HepG2 (cell line): ENCODE measurements around the gene NINJ2. TPM values are rescaled to one million over a fixed set of nuclear protein-coding genes. Genes with fewer than 3 reads are reported as not detected.
A peak's percentile ranks its signal among the peaks of the same experiment; 100 is the strongest.

Experiments
- GPN1 ChIP-seq: sonication (generic); formaldehyde crosslinking; IDR thresholded peaks from 2 replicates; pipeline ENCODE4 v1.5.1; 2020; ENCODE audit warnings: missing genetic modification reagents, borderline replicate concordance
- KDM1A ChIP-seq: IDR thresholded peaks from 2 replicates; pipeline ENCODE4 v1.6.1; 2016; ENCODE audit warnings: missing compliant biosample characterization
- KDM5A ChIP-seq: fragments of 200-600 bp; sonication (generic); IDR thresholded peaks from 2 replicates; pipeline ENCODE4 v1.7.0; 2018; ENCODE audit warnings: antibody characterized with exemption, mild to moderate bottlenecking, low read length, borderline replicate concordance
- MED1 ChIP-seq: sonication (generic); formaldehyde crosslinking; IDR thresholded peaks from 2 replicates; pipeline ENCODE4 v1.4.0; 2020; ENCODE audit warnings: missing genetic modification reagents
- PHB2 ChIP-seq: fragments of 450-650 bp; IDR thresholded peaks from 2 replicates; pipeline ENCODE4 v1.6.1; 2018; ENCODE audit not compliant: partially characterized antibody
- RCOR2 ChIP-seq: IDR thresholded peaks from 2 replicates; pipeline ENCODE4 v1.6.1; 2016; ENCODE audit warnings: missing biosample characterization, missing genetic modification reagents
- SAFB2 ChIP-seq: sonication (generic); formaldehyde crosslinking; IDR thresholded peaks from 2 replicates; pipeline ENCODE4 v1.5.1; 2020; ENCODE audit warnings: missing genetic modification reagents, low read depth, mild to moderate bottlenecking, borderline replicate concordance
- SALL1 ChIP-seq: sonication (generic); formaldehyde crosslinking; IDR thresholded peaks from 2 replicates; pipeline ENCODE4 v1.8.0; 2022; ENCODE audit warnings: mild to moderate bottlenecking, missing genetic modification reagents
- SETDB1 ChIP-seq: sonication (generic); formaldehyde crosslinking; IDR thresholded peaks from 2 replicates; pipeline ENCODE4 v1.5.1; 2020; ENCODE audit warnings: missing genetic modification reagents, mild to moderate bottlenecking, borderline replicate concordance
- SOX13 ChIP-seq, 3 experiments: fragments of 450-650 bp in 1 of 3; sonication (generic) in 1 of 3; formaldehyde crosslinking in 1 of 3; IDR thresholded peaks in 2 of 3; conservative IDR thresholded peaks in 1 of 3; 2 replicates each; pipeline versions ENCODE4 v1.5.0 to v1.6.1; 2016 to 2020; ENCODE audit warnings: antibody characterized with exemption in 1 of 3, mild to moderate bottlenecking in 1 of 3, missing compliant biosample characterization in 1 of 3, missing genetic modification reagents in 1 of 3, moderate library complexity in 1 of 3
- ZBTB8A ChIP-seq: sonication (generic); formaldehyde crosslinking; IDR thresholded peaks from 2 replicates; pipeline ENCODE4 v1.4.0; 2020; ENCODE audit warnings: mild to moderate bottlenecking, low read depth, missing genetic modification reagents, borderline replicate concordance
- ZC3H4 ChIP-seq: sonication (generic); formaldehyde crosslinking; IDR thresholded peaks from 2 replicates; pipeline ENCODE4 v1.4.0; 2020; ENCODE audit warnings: missing genetic modification reagents, borderline replicate concordance
- ZFP90 ChIP-seq: sonication (generic); formaldehyde crosslinking; IDR thresholded peaks from 2 replicates; pipeline ENCODE4 v1.8.0; 2022; ENCODE audit warnings: missing genetic modification reagents, mild to moderate bottlenecking, inconsistent platforms, borderline replicate concordance
- ZNF557 ChIP-seq: sonication (generic); formaldehyde crosslinking; IDR thresholded peaks from 2 replicates; pipeline ENCODE4 v1.4.0; 2020; ENCODE audit warnings: missing genetic modification reagents
- ZNF564 ChIP-seq: sonication (generic); formaldehyde crosslinking; IDR thresholded peaks from 2 replicates; pipeline ENCODE4 v1.8.1; 2023; ENCODE audit warnings: mild to moderate bottlenecking, missing genetic modification reagents
- ZNF761 ChIP-seq: sonication (generic); formaldehyde crosslinking; conservative IDR thresholded peaks from 2 replicates; pipeline ENCODE4 v1.4.0; 2020; ENCODE audit warnings: mild to moderate bottlenecking, missing genetic modification reagents
- ZNF782 ChIP-seq: sonication (generic); formaldehyde crosslinking; IDR thresholded peaks from 2 replicates; pipeline ENCODE4 v1.4.0; 2020; ENCODE audit warnings: missing genetic modification reagents, mild to moderate bottlenecking, borderline replicate concordance
- ZNF83 ChIP-seq: sonication (generic); formaldehyde crosslinking; IDR thresholded peaks from 2 replicates; pipeline ENCODE4 v1.4.0; 2020; ENCODE audit warnings: missing genetic modification reagents, mild to moderate bottlenecking, borderline replicate concordance
- polyA plus RNA-seq, 8 experiments: library from polyadenylated mRNA; depleted of rRNA in 3 of 8; stranded (reverse) in 7 of 8; unstranded in 1 of 8; fragments of >200 nt; fragmentation: Illumina TruSeq in 4 of 8; extraction: Trizol in 4 of 8; gene quantifications; 2 replicates each; pipeline versions ENCODE4 v1.2.1 to v1.2.3, GENCODE V29; 2011 to 2016; ENCODE audit warnings: low read depth in 4 of 8, missing spikeins in 1 of 8, mixed read lengths in 1 of 8; ENCODE audit not compliant: insufficient read depth in 1 of 8
- total RNA-seq, 5 experiments: library from RNA; depleted of rRNA; stranded (reverse); fragments of >200 nt; fragmentation: Illumina TruSeq; extraction: Trizol; gene quantifications; 2 replicates each; pipeline ENCODE4 v1.2.3, GENCODE V29; 2016; ENCODE audit warnings: low read depth in 1 of 5
- TF ChIP-seq, protein P1 (sequence below): sonication (generic); formaldehyde crosslinking; IDR thresholded peaks from 2 replicates; pipeline ENCODE4 v1.8.0; 2022; ENCODE audit warnings: mild to moderate bottlenecking, missing genetic modification reagents
- TF ChIP-seq, protein P2 (sequence below): sonication (generic); formaldehyde crosslinking; IDR thresholded peaks from 2 replicates; pipeline ENCODE4 v1.4.0; 2020; ENCODE audit warnings: missing genetic modification reagents
- TF ChIP-seq, protein P3 (sequence below): IDR thresholded peaks from 2 replicates; pipeline ENCODE4 v1.6.1; 2016; ENCODE audit warnings: missing compliant biosample characterization, missing genetic modification reagents, borderline replicate concordance
- TF ChIP-seq, protein P4 (sequence below): IDR thresholded peaks from 2 replicates; pipeline ENCODE4 v1.6.1; 2012; ENCODE audit warnings: inconsistent platforms

NINJ2 gene
- total and polyA plus RNA-seq, 2 of the 13 experiments (the other 11 are each of a cell fraction or from before 2014, with no cell fraction given): 0.62 to 3.8 TPM

DNA sequence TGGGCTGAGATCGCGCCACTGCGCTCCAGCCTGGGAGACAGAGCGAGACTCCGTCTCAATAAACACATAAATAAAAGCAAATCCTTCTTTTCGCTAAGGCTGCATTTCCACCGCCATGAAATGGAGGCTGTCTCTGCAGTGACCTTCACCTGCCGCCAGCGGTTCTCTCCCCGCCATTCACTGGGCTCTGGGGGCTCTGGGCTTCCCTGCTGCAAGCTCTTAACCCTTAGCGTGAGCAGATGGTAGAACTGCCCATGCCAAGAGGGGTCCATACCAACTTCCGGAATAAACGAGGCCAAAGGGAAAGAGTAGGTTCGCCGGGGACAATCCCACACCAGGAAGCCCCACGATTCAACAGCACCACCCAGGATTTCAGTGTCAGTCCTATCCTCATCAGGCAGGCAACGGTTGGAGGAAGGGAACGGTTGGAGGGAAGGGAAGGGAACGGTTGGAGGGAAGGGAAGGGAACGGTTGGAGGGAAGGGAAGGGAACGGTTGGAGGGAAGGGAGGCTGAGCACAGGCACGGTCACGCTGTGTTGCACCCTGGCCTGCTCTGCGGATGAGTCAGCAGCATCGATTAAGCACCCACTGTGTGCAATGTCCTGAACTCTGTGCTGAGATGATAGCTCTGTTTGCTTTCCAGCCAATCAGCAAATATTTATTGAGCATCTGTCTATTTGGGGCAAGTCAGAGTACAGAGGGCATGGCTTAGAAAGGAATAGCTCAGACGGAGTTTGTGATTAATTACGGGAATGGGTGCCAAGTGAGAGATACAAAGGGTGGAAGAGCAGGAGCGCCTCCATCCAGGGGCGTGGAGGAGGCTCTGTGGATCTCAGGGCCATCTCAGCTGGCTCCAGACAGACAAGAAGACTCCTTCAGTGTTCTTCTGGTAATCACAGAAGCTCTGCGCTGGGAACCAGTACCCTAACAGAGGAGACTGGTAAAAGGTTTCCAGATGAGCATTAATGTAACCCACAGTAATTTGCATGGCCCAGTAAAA is 77.9 kb downstream of the NINJ2 start (continued):
- peak; percentile 99 for TF ChIP-seq MED1 (CRISPR knock-in tag)
- TF ChIP-seq GPN1 (CRISPR knock-in tag): no peak
- peak; percentile 75; the same call in 1 of the 2 replicates for TF ChIP-seq SOX13 (IDR thresholded peaks at IDR 0.05)
- peak in 1 of 2 experiments; percentile 87; a peak in 2 of 4 replicates for TF ChIP-seq SOX13 (CRISPR knock-in tag; conservative IDR thresholded peaks at IDR 0.05 in 1 of 2, IDR thresholded peaks at IDR 0.05 in 1 of 2)
- peak; percentile 99 for TF ChIP-seq RCOR2 (CRISPR knock-in tag)
- TF ChIP-seq ZNF557 (CRISPR knock-in tag): no peak; the same call in 1 of the 2 replicates
- TF ChIP-seq ZNF564 (CRISPR knock-in tag): peak; percentile 59; the same call in 1 of the 2 replicates
- TF ChIP-seq PHB2: no peak
- TF ChIP-seq ZC3H4 (CRISPR knock-in tag): no peak
- no peak for TF ChIP-seq ZNF761 (CRISPR knock-in tag)
- no peak for TF ChIP-seq KDM5A
- no peak for TF ChIP-seq ZBTB8A (CRISPR knock-in tag)
- no peak for TF ChIP-seq ZNF83 (CRISPR knock-in tag)
- TF ChIP-seq, protein P1, sequence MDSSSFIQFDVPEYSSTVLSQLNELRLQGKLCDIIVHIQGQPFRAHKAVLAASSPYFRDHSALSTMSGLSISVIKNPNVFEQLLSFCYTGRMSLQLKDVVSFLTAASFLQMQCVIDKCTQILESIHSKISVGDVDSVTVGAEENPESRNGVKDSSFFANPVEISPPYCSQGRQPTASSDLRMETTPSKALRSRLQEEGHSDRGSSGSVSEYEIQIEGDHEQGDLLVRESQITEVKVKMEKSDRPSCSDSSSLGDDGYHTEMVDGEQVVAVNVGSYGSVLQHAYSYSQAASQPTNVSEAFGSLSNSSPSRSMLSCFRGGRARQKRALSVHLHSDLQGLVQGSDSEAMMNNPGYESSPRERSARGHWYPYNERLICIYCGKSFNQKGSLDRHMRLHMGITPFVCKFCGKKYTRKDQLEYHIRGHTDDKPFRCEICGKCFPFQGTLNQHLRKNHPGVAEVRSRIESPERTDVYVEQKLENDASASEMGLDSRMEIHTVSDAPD (CRISPR knock-in tag): no peak; the same call in 1 of the 2 replicates
- TF ChIP-seq SALL1 (CRISPR knock-in tag): peak; percentile 99
- TF ChIP-seq, protein P2, sequence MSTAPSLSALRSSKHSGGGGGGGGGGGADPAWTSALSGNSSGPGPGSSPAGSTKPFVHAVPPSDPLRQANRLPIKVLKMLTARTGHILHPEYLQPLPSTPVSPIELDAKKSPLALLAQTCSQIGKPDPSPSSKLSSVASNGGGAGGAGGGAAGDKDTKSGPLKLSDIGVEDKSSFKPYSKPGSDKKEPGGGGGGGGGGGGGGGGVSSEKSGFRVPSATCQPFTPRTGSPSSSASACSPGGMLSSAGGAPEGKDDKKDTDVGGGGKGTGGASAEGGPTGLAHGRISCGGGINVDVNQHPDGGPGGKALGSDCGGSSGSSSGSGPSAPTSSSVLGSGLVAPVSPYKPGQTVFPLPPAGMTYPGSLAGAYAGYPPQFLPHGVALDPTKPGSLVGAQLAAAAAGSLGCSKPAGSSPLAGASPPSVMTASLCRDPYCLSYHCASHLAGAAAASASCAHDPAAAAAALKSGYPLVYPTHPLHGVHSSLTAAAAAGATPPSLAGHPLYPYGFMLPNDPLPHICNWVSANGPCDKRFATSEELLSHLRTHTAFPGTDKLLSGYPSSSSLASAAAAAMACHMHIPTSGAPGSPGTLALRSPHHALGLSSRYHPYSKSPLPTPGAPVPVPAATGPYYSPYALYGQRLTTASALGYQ: peak; percentile 94; the same call in 1 of the 2 replicates
- TF ChIP-seq ZFP90 (CRISPR knock-in tag): no peak
- peak; percentile 97 for TF ChIP-seq KDM1A (CRISPR knock-in tag)
- TF ChIP-seq, protein P3, sequence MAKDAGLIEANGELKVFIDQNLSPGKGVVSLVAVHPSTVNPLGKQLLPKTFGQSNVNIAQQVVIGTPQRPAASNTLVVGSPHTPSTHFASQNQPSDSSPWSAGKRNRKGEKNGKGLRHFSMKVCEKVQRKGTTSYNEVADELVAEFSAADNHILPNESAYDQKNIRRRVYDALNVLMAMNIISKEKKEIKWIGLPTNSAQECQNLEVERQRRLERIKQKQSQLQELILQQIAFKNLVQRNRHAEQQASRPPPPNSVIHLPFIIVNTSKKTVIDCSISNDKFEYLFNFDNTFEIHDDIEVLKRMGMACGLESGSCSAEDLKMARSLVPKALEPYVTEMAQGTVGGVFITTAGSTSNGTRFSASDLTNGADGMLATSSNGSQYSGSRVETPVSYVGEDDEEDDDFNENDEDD: no peak; the same call in 1 of the 2 replicates
- no peak; the same call in 1 of the 2 replicates for TF ChIP-seq SAFB2 (CRISPR knock-in tag)
- TF ChIP-seq, protein P4, sequence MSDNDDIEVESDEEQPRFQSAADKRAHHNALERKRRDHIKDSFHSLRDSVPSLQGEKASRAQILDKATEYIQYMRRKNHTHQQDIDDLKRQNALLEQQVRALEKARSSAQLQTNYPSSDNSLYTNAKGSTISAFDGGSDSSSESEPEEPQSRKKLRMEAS: peak; percentile 69
- TF ChIP-seq SETDB1: no peak
- TF ChIP-seq ZNF782 (CRISPR knock-in tag): no peak
